Muscle layer of colon (tissue), 2 donors: ENCODE measurements around the gene OPHN1.

Experiments
- H3K27ac ChIP-seq: one replicate; pipeline ENCODE4 v1.7.0; 2013; ENCODE audit warnings: low read depth, mild to moderate bottlenecking, low read length, moderate library complexity
- H3K27me3 ChIP-seq, 2 donors: one replicate each; pipeline ENCODE4 v1.7.0; 2013; ENCODE audit warnings: low read length in 2 of 2, mild to moderate bottlenecking in 2 of 2; ENCODE audit not compliant: insufficient read depth in 2 of 2, control insufficient read depth in 1 of 2
- H3K36me3 ChIP-seq: one replicate; pipeline ENCODE4 v1.7.0; 2013; ENCODE audit warnings: mild to moderate bottlenecking, low read length; ENCODE audit not compliant: insufficient read depth
- H3K4me1 ChIP-seq: one replicate; pipeline ENCODE4 v1.7.0; 2013; ENCODE audit warnings: mild to moderate bottlenecking, low read length; ENCODE audit not compliant: insufficient read depth
- H3K4me3 ChIP-seq, 2 donors: one replicate each; pipeline ENCODE4 v1.7.0; 2013; ENCODE audit warnings: low read length in 2 of 2, low read depth in 1 of 2, mild to moderate bottlenecking in 1 of 2, moderate library complexity in 1 of 2
- H3K9ac ChIP-seq: one replicate; pipeline ENCODE4 v1.7.0; 2013; ENCODE audit warnings: low read length
- H3K9me3 ChIP-seq: one replicate; pipeline ENCODE4 v1.7.0; 2013; ENCODE audit warnings: mild to moderate bottlenecking, low read length
- donor health status: abdominal sarcoma.
- donor health status: Adenocarcinoma of cecum.

OPHN1 gene

GRCh38 chrX:68422478-68422877 is 10.8 kb downstream of the OPHN1 start:
- Histone ChIP-seq H3K36me3 (no peaks in the 10 kb centered on the region), H3K9me3 (no peaks in the 10 kb centered on the region), H3K9ac (no peak overlapping the region), H3K27ac (no peak overlapping the region), H3K4me1 (no peaks in the 10 kb centered on the region), H3K4me3 (no peak overlapping the region), H3K27me3 (no peaks in the 10 kb centered on the region)

GRCh38 chrX:68421636-68422035 is 11.7 kb downstream of the OPHN1 start:
- Histone ChIP-seq H3K9me3 (no peaks in the 10 kb centered on the region), H3K36me3 (no peaks in the 10 kb centered on the region), H3K27me3 (no peaks in the 10 kb centered on the region), H3K4me3 (no peak overlapping the region), H3K27ac (no peak overlapping the region), H3K9ac (no peak overlapping the region), H3K4me1 (no peaks in the 10 kb centered on the region)

- H3K9ac ChIP-seq, result no peak overlapping the region
- no peak overlapping the region for H3K27ac ChIP-seq
- H3K4me3 ChIP-seq, result no peak overlapping the region
- H3K9me3 ChIP-seq, result no peaks in the 10 kb centered on the region
- H3K27me3 ChIP-seq, result no peaks in the 10 kb centered on the region
- no peaks in the 10 kb centered on the region for H3K36me3 ChIP-seq
- H3K4me1 ChIP-seq, result no peaks in the 10 kb centered on the region
Measured at GRCh38 chrX:68420559-68420958, 12.7 kb downstream of the OPHN1 start.

- no peaks in the 10 kb centered on the region for H3K9me3 ChIP-seq
- H3K27me3 ChIP-seq, result no peaks in the 10 kb centered on the region
Measured at GRCh38 chrX:68419975-68420374, 13.3 kb downstream of the OPHN1 start.

GRCh38 chrX:68417651-68418050 is 15.6 kb downstream of the OPHN1 start:
- no peak overlapping the region for H3K9ac ChIP-seq
- peaks cover 9% of the 10 kb centered on the region for H3K4me1 ChIP-seq
- no peaks in the 10 kb centered on the region for H3K36me3 ChIP-seq
- no peaks in the 10 kb centered on the region for H3K9me3 ChIP-seq
- H3K27ac ChIP-seq, result no peak overlapping the region
- H3K27me3 ChIP-seq, result no peaks in the 10 kb centered on the region
- no peak overlapping the region for H3K4me3 ChIP-seq

More at GRCh38 chrX:68419975-68420374, 13.3 kb downstream of the OPHN1 start:
- no peak overlapping the region for H3K4me3 ChIP-seq
- no peak overlapping the region for H3K9ac ChIP-seq
- H3K4me1 ChIP-seq, result no peaks in the 10 kb centered on the region
- no peaks in the 10 kb centered on the region for H3K36me3 ChIP-seq
- H3K27ac ChIP-seq, result no peak overlapping the region

- H3K36me3 ChIP-seq, result no peaks in the 10 kb centered on the region
- no peak overlapping the region for H3K9ac ChIP-seq
- H3K9me3 ChIP-seq, result no peaks in the 10 kb centered on the region
- H3K4me1 ChIP-seq, result peaks cover 9% of the 10 kb centered on the region
- no peak overlapping the region for H3K27ac ChIP-seq
- H3K4me3 ChIP-seq, result no peak overlapping the region
- no peaks in the 10 kb centered on the region for H3K27me3 ChIP-seq
Measured at GRCh38 chrX:68416592-68416991, 16.7 kb downstream of the OPHN1 start.

- H3K9me3 ChIP-seq, result no peaks in the 10 kb centered on the region
Measured at GRCh38 chrX:68415316-68415715, 18.0 kb downstream of the OPHN1 start.

GRCh38 chrX:68413254-68413653 is 20.0 kb downstream of the OPHN1 start:
- H3K27ac ChIP-seq, result no peak overlapping the region
- no peaks in the 10 kb centered on the region for H3K9me3 ChIP-seq
- H3K4me1 ChIP-seq, result peaks cover 14% of the 10 kb centered on the region
- H3K27me3 ChIP-seq, result no peaks in the 10 kb centered on the region
- H3K4me3 ChIP-seq, result no peak overlapping the region
- no peaks in the 10 kb centered on the region for H3K36me3 ChIP-seq
- H3K9ac ChIP-seq, result no peak overlapping the region

More at GRCh38 chrX:68415316-68415715, 18.0 kb downstream of the OPHN1 start:
- H3K36me3 ChIP-seq, result no peaks in the 10 kb centered on the region
- peaks cover 9% of the 10 kb centered on the region for H3K4me1 ChIP-seq
- no peak overlapping the region for H3K27ac ChIP-seq
- no peak overlapping the region for H3K4me3 ChIP-seq
- H3K9ac ChIP-seq, result no peak overlapping the region
- no peaks in the 10 kb centered on the region for H3K27me3 ChIP-seq

GRCh38 chrX:68411729-68412128 is 21.6 kb downstream of the OPHN1 start:
- H3K36me3 ChIP-seq, result no peaks in the 10 kb centered on the region
- H3K9ac ChIP-seq, result no peak overlapping the region
- no peaks in the 10 kb centered on the region for H3K9me3 ChIP-seq
- H3K4me3 ChIP-seq, result no peak overlapping the region
- H3K4me1 ChIP-seq, result peaks cover 14% of the 10 kb centered on the region
- no peaks in the 10 kb centered on the region for H3K27me3 ChIP-seq
- H3K27ac ChIP-seq, result no peak overlapping the region

GRCh38 chrX:68409194-68409593 is 24.1 kb downstream of the OPHN1 start:
- H3K4me1 ChIP-seq, result peaks cover 14% of the 10 kb centered on the region
- no peaks in the 10 kb centered on the region for H3K27me3 ChIP-seq
- no peak overlapping the region for H3K9ac ChIP-seq
- no peaks in the 10 kb centered on the region for H3K9me3 ChIP-seq
- no peaks in the 10 kb centered on the region for H3K36me3 ChIP-seq
- no peak overlapping the region for H3K4me3 ChIP-seq
- H3K27ac ChIP-seq, result no peak overlapping the region

- no peak overlapping the region for H3K4me3 ChIP-seq
- H3K9me3 ChIP-seq, result no peaks in the 10 kb centered on the region
- no peaks in the 10 kb centered on the region for H3K27me3 ChIP-seq
- H3K9ac ChIP-seq, result no peak overlapping the region
- H3K36me3 ChIP-seq, result no peaks in the 10 kb centered on the region
- H3K27ac ChIP-seq, result no peak overlapping the region
- H3K4me1 ChIP-seq, result no peaks in the 10 kb centered on the region
Measured at GRCh38 chrX:68403522-68403921, 29.8 kb downstream of the OPHN1 start.

- H3K9ac ChIP-seq, result no peak overlapping the region
- H3K27me3 ChIP-seq, result no peaks in the 10 kb centered on the region
- H3K36me3 ChIP-seq, result no peaks in the 10 kb centered on the region
- no peaks in the 10 kb centered on the region for H3K4me1 ChIP-seq
- no peaks in the 10 kb centered on the region for H3K9me3 ChIP-seq
- no peak overlapping the region for H3K27ac ChIP-seq
- H3K4me3 ChIP-seq, result no peak overlapping the region
Measured at GRCh38 chrX:68403038-68403437, 30.3 kb downstream of the OPHN1 start.
